Measurements from ENCODE around the gene STYXL1.

DNA sequence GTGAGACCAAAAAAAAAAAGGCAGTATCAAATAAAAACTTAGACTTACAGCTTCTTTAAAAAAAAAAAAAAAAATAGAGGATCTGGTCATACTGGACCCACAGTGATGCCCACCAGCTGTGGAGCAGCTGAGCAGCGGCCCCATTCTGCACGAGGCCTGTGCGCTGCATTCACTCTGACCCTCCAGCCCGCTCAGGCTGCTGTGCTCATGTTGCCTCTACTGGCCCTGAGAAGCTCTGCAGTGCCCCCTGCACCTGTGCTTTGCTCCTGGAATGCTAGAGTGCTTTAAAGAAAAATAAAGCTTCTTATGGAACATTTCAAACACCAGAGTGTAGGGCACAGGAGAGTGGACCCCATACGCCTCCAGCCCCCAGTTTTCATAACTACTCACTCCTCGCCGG is 86.6 kb downstream of the STYXL1 start:
- TF ChIP-seq POLR2AphosphoS5 (IDR thresholded peaks at IDR 0.05): no peak
- TF ChIP-seq, protein P1, sequence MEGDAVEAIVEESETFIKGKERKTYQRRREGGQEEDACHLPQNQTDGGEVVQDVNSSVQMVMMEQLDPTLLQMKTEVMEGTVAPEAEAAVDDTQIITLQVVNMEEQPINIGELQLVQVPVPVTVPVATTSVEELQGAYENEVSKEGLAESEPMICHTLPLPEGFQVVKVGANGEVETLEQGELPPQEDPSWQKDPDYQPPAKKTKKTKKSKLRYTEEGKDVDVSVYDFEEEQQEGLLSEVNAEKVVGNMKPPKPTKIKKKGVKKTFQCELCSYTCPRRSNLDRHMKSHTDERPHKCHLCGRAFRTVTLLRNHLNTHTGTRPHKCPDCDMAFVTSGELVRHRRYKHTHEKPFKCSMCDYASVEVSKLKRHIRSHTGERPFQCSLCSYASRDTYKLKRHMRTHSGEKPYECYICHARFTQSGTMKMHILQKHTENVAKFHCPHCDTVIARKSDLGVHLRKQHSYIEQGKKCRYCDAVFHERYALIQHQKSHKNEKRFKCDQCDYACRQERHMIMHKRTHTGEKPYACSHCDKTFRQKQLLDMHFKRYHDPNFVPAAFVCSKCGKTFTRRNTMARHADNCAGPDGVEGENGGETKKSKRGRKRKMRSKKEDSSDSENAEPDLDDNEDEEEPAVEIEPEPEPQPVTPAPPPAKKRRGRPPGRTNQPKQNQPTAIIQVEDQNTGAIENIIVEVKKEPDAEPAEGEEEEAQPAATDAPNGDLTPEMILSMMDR (IDR thresholded peaks at IDR 0.05): no peak

Measured in prostate gland (tissue), 2 donors.